IgD-negative memory B cell (primary cell): ENCODE data around the gene MCL1. TPM values are rescaled to one million over a fixed set of nuclear protein-coding genes. Genes with fewer than 3 reads are reported as not detected.
"Not testable (repeated sequence)": the region's sequence is repeated elsewhere in the genome, so short reads cannot be mapped to it uniquely, and the experiment has no call there.

ENCODE experiments used
- H3K27ac Mint-ChIP-seq, 3 donors: one replicate each; pipeline ENCODE4 v1.8.0; 2020 to 2022; ENCODE audit warnings: mild to moderate bottlenecking in 3 of 3, mixed read lengths in 3 of 3, moderate library complexity in 1 of 3
- H3K27me3 Mint-ChIP-seq: one replicate; pipeline ENCODE4 v1.8.0; 2021; ENCODE audit warnings: mixed read lengths
- H3K36me3 Mint-ChIP-seq: one replicate; pipeline ENCODE4 v1.8.0; 2020; ENCODE audit warnings: mild to moderate bottlenecking, mixed read lengths
- H3K4me1 Mint-ChIP-seq, 3 donors: one replicate each; pipeline ENCODE4 v1.8.0; 2020 to 2022; ENCODE audit warnings: mixed read lengths in 3 of 3, mild to moderate bottlenecking in 1 of 3
- H3K4me3 Mint-ChIP-seq, 4 donors: one replicate each; pipeline ENCODE4 v1.8.0; 2020 to 2022; ENCODE audit warnings: mild to moderate bottlenecking in 4 of 4, mixed read lengths in 4 of 4, moderate library complexity in 3 of 4
- H3K9me3 Mint-ChIP-seq, 3 donors: one replicate each; pipeline ENCODE4 v1.8.0; 2020 to 2021; ENCODE audit warnings: mixed read lengths in 3 of 3, mild to moderate bottlenecking in 1 of 3
- polyA plus RNA-seq: library from polyadenylated mRNA; unstranded; fragments of 300-500 nt; fragmentation: Illumina TruSeq; gene quantifications from one replicate; pipeline ENCODE4 v1.2.3, GENCODE V29; 2021

MCL1 gene
- polyA plus RNA-seq, 1 donor from 2014 or later = 99.6 TPM

GRCh38 chr1:150579945-150580642 lies 684 bp upstream of the MCL1 start:
- Mint-ChIP-seq H3K27me3 (no peaks in the 10 kb centered on the region), H3K9me3 (peaks cover 0 to 1% (median 0%) of the 10 kb centered on the region in 3 donors), H3K36me3 (peaks cover 32% of the 10 kb centered on the region), H3K4me1 (peaks cover 7 to 29% (median 22%) of the 10 kb centered on the region in 3 donors), H3K27ac (peak overlapping the region; percentile 96 to 99 (median 98)), H3K4me3 (peak overlapping the region; percentile 87 to 100 (median 98))

DNA sequence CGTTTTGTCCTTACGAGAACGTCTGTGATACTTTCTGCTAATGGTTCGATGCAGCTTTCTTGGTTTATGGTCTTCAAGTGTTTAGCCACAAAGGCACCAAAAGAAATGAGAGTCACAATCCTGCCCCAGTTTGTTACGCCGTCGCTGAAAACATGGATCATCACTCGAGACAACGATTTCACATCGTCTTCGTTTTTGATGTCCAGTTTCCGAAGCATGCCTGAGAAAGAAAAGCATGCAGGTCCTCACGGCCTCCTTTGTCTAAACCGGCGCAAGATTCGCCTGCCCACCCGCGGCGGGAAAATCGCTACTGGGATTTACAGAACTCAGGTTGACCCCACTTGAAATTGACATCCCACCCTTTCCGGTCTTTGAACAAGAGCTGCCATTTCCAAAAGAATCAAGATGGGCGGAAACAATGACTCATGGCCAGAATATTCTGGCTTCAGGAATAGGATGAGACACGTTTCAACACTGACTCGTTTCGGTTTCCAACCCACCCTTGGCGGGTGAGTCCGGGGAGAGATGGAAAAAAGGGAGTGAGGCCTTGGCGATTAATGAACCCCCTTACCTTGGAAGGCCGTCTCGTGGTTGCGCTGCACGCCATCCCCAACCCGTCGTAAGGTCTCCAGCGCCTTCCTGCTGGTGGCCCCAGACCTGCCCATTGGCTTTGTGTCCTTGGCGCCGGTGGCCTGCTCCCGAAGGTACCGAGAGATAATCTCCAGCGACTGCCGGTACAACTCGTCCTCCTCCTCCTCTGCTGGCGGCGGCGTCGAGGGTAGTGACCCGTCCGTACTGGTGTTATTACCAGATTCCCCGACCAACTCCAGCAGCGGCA lies 919 bp downstream of the MCL1 start:
- Mint-ChIP-seq H3K4me3 (peak overlapping the region; percentile 95 to 100 (median 98)), H3K9me3 (peaks cover 0 to 1% (median 0%) of the 10 kb centered on the region in 3 donors), H3K27ac (peak overlapping the region; percentile 95 to 99 (median 96)), H3K27me3 (no peaks in the 10 kb centered on the region), H3K36me3 (peaks cover 38% of the 10 kb centered on the region), H3K4me1 (peaks cover 9 to 37% (median 34%) of the 10 kb centered on the region in 3 donors)

GRCh38 chr1:150577557-150578271 lies 1.7 kb downstream of the MCL1 start:
- Mint-ChIP-seq H3K36me3 (peaks cover 46% of the 10 kb centered on the region), H3K4me1 (peaks cover 11 to 44% (median 41%) of the 10 kb centered on the region in 3 donors), H3K4me3 (peak overlapping the region; percentile 95 to 100 (median 98)), H3K27ac (peak overlapping the region; percentile 95 to 99 (median 96)), H3K27me3 (no peaks in the 10 kb centered on the region), H3K9me3 (peaks cover 0 to 1% (median 0%) of the 10 kb centered on the region in 3 donors)

DNA sequence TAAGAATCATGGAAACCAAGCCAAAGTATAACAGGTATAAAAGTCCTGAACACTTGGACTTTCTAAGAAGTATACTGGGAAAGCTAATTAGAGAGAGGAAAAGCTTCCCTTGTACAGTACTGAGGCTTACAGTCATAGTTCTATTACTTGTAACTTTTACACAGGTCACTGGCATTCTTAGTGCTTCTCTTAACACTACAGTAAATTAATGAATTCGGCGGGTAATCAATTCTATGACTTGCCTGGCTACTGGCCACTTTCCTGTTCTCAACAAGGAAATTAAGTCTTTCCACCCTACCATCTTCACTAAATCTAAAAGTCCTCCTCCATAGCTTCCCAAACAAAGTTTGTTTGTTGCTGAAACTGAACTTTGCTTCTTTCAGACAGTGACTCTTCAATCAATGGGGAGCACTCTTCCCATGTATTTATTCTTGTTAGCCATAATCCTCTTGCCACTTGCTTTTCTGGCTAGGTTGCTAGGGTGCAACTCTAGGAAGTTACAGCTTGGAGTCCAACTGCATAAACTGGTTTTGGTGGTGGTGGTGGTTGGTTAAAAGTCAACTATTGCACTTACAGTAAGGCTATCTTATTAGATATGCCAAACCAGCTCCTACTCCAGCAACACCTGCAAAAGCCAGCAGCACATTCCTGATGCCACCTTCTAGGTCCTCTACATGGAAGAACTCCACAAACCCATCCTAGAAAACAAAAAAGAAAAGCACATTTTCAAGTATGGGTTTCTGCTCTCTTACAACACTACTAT lies 2.4 kb downstream of the MCL1 start:
- Mint-ChIP-seq H3K4me3 (peak overlapping the region; percentile 95 to 100 (median 98)), H3K27me3 (no peaks in the 10 kb centered on the region), H3K9me3 (peaks cover 0 to 1% (median 0%) of the 10 kb centered on the region in 3 donors), H3K4me1 (peaks cover 12 to 41% (median 41%) of the 10 kb centered on the region in 3 donors), H3K27ac (peak overlapping the region; percentile 95 to 99 (median 96)), H3K36me3 (peaks cover 46% of the 10 kb centered on the region)

DNA sequence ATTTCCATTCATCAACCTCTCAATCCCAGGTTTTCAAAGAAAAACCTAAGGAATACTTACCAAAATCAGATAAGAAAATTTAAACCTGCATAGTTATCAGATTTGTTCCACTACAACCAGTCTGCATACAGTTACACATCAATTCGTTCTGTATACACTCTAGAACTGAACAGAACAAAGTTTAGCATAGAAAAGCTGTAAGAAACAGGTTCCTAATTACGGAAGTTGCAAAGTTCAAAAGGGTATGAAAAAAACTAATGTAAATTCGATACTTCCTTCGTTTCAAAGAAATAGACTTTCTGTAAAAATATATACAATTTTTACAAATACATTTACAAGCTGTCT lies 3.1 kb downstream of the MCL1 start:
- H3K4me1 Mint-ChIP-seq = peaks cover 13 to 41% (median 41%) of the 10 kb centered on the region in 3 donors
- H3K27ac Mint-ChIP-seq = peak overlapping the region; percentile 76 to 96 (median 93)
- H3K27me3 Mint-ChIP-seq = no peaks in the 10 kb centered on the region
- peaks cover 0 to 1% (median 0%) of the 10 kb centered on the region in 3 donors for H3K9me3 Mint-ChIP-seq
- peak overlapping the region; percentile 95 to 100 (median 98) for H3K4me3 Mint-ChIP-seq
- H3K36me3 Mint-ChIP-seq = peaks cover 46% of the 10 kb centered on the region

- Mint-ChIP-seq H3K4me1 (peaks cover 19 to 46% (median 41%) of the 10 kb centered on the region in 3 donors), H3K36me3 (peaks cover 46% of the 10 kb centered on the region), H3K27ac (peak overlapping the region; percentile 76 to 96 (median 93)), H3K27me3 (no peaks in the 10 kb centered on the region), H3K4me3 (peak overlapping the region; percentile 95 to 100 (median 98)), H3K9me3 (peaks cover 0 to 1% (median 0%) of the 10 kb centered on the region in 3 donors)
These were observed 3.7 kb downstream of the MCL1 start for GRCh38 chr1:150575518-150576366.

- H3K36me3 Mint-ChIP-seq = peaks cover 48% of the 10 kb centered on the region
- no peaks in the 10 kb centered on the region for H3K27me3 Mint-ChIP-seq
- H3K9me3 Mint-ChIP-seq = peaks cover 0 to 1% (median 0%) of the 10 kb centered on the region in 3 donors
- peak overlapping the region; percentile 95 to 100 (median 98) for H3K4me3 Mint-ChIP-seq
- H3K27ac Mint-ChIP-seq = peak overlapping the region; percentile 76 to 96 (median 93)
- peaks cover 20 to 50% (median 42%) of the 10 kb centered on the region in 3 donors for H3K4me1 Mint-ChIP-seq
These were observed 4.3 kb downstream of the MCL1 start for GRCh38 chr1:150575072-150575489.

DNA sequence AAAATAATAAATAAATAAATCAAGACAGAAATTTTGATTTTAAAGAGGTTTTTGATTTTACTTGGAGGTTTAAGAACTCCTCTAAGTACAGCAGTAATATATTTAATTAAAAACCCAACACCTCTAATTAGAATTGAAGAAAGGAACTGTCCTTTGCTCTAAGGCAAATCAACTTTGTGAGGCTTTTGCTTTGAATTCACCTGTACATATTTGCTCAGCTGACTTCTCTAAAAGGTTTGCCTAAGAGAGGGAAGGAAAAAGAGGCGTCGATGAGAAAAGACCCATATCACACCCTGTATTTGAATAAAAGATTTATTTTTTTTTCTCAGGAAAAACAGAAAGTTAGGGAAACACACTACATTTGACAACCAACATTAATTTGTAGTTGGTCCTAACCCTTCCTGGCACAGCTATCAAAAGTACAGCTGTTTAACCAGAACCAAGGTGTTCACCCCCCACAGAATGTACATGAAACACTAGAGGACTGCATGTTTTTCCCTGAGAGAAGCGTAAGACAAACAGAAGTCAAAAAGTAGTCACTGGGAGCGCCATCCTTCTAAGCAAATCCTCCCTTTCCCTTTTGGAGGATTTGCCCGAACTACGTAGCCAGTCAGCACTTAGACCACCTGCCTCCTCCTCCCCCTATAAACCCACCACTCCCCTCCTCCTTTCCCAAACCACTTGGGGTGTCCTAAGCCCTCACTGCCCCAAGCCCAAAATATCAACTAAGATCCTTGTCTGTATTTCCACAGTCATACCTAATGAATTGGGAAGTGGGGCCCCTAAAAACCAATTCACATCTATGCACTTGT lies 4.9 kb downstream of the MCL1 start:
- peaks cover 0 to 1% (median 0%) of the 10 kb centered on the region in 3 donors for H3K9me3 Mint-ChIP-seq
- H3K4me1 Mint-ChIP-seq = peaks cover 23 to 53% (median 44%) of the 10 kb centered on the region in 3 donors
- peak overlapping the region; percentile 76 to 96 (median 93) for H3K27ac Mint-ChIP-seq
- H3K36me3 Mint-ChIP-seq = peaks cover 48% of the 10 kb centered on the region
- no peaks in the 10 kb centered on the region for H3K27me3 Mint-ChIP-seq
- peak overlapping the region; percentile 95 to 100 (median 98) for H3K4me3 Mint-ChIP-seq

DNA sequence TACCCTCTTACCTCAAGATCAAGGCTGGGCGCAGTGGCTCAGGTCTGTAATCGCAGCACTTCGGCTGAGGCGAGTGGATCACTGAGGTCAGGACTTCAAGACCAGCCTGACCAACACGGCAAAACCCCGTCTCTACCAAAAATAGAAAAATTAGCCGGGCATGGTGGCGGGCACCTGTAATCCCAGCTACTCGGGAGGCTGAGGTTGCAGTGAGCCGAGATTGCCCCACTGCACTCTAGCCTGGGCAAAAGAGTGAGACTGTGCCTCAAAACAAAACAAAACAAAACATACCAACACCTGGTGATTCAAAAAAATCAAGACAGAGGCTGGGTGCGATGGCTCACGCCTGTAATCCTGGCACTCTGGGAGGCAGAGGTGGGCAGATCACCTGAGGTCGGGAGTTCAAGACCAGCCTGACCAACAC lies 5.8 kb downstream of the MCL1 start:
- H3K9me3 Mint-ChIP-seq, H3K27me3 Mint-ChIP-seq: not testable (repeated sequence)
- Mint-ChIP-seq H3K4me1 (peaks cover 28 to 53% (median 50%) of the 10 kb centered on the region in 3 donors), H3K27ac (peak overlapping the region; percentile 83 to 96 (median 88)), H3K36me3 (peaks cover 47% of the 10 kb centered on the region), H3K4me3 (peak overlapping the region; percentile 75 to 100 (median 93))

- H3K27me3 Mint-ChIP-seq = no peaks in the 10 kb centered on the region
- H3K4me3 Mint-ChIP-seq = peak overlapping the region; percentile 75 to 100 (median 93)
- peaks cover 33 to 59% (median 56%) of the 10 kb centered on the region in 3 donors for H3K4me1 Mint-ChIP-seq
These were observed 6.3 kb downstream of the MCL1 start for GRCh38 chr1:150572918-150573647.

DNA sequence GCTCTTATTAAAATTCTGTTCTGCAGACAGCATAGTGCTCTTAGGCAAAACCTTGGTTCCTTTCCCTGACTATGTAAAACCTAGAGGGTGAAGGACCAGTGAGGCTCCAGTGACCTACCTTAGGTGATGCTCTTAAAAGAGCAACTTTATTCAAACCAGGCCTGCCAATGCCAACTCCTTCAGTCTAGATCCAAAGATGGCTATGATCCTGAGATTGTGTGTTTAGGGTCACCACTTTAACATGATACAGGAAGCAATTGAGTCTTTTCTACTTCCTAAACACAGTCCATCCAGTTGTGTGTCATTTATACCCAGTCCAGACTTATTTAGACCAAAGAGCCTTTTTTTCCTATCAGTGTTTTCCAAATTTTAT lies 10.8 kb downstream of the MCL1 start:
- H3K9me3 Mint-ChIP-seq = no peaks in the 10 kb centered on the region
- H3K4me1 Mint-ChIP-seq = peaks cover 47 to 71% (median 56%) of the 10 kb centered on the region in 3 donors
- H3K4me3 Mint-ChIP-seq = peak overlapping the region; percentile 79 to 97 (median 87)
- peak overlapping the region; percentile 92 to 96 (median 95) for H3K27ac Mint-ChIP-seq
- peaks cover 17% of the 10 kb centered on the region for H3K36me3 Mint-ChIP-seq
- no peaks in the 10 kb centered on the region for H3K27me3 Mint-ChIP-seq

More at GRCh38 chr1:150572918-150573647, 6.3 kb downstream of the MCL1 start:
- peak overlapping the region; percentile 83 to 96 (median 88) for H3K27ac Mint-ChIP-seq
- peaks cover 44% of the 10 kb centered on the region for H3K36me3 Mint-ChIP-seq
- H3K9me3 Mint-ChIP-seq = peaks cover 0 to 1% (median 0%) of the 10 kb centered on the region in 3 donors
